Endodermal cell (in vitro differentiated cells): ENCODE data around the gene C5orf15. TPM values are rescaled to one million over a fixed set of nuclear protein-coding genes. Genes with fewer than 3 reads are reported as not detected.
"Not testable (repeated sequence)": the region's sequence is repeated elsewhere in the genome, so short reads cannot be mapped to it uniquely, and the experiment has no call there.

Source experiments
- DNase-seq: peaks from one replicate; pipeline ENCODE4 v3.0.0-alpha.2; 2017
- H3K27ac ChIP-seq: 2 replicates; pipeline ENCODE4 v1.5.1; 2013; ENCODE audit warnings: mild to moderate bottlenecking, low read depth, low read length, moderate library complexity
- H3K27me3 ChIP-seq: 2 replicates; pipeline ENCODE4 v1.6.1; 2013; ENCODE audit warnings: mild to moderate bottlenecking, low read length, moderate library complexity; ENCODE audit not compliant: insufficient read depth, control insufficient read depth, poor library complexity, severe bottlenecking
- H3K36me3 ChIP-seq: 2 replicates; pipeline ENCODE4 v1.7.0; 2013; ENCODE audit warnings: mild to moderate bottlenecking, low read length, moderate library complexity; ENCODE audit not compliant: control insufficient read depth, insufficient read depth
- H3K4me1 ChIP-seq: one replicate; pipeline ENCODE4 v1.7.0; 2013; ENCODE audit warnings: low read length; ENCODE audit not compliant: control insufficient read depth, insufficient read depth
- H3K4me3 ChIP-seq: 2 replicates; pipeline ENCODE4 v1.5.1; 2013; ENCODE audit warnings: mild to moderate bottlenecking, low read length, moderate library complexity
- H3K9ac ChIP-seq: 2 replicates; pipeline ENCODE4 v1.6.1; 2013; ENCODE audit warnings: mild to moderate bottlenecking, low read length, moderate library complexity; ENCODE audit not compliant: poor library complexity, severe bottlenecking; ENCODE audit errors: extremely low read depth
- H3K9me3 ChIP-seq: 2 replicates; pipeline ENCODE4 v1.6.1; 2013; ENCODE audit warnings: mild to moderate bottlenecking, low read length, moderate library complexity; ENCODE audit not compliant: control insufficient read depth
- H3K27ac Mint-ChIP-seq: 2 replicates; pipeline ENCODE4 v1.8.0; 2020; ENCODE audit warnings: mixed read lengths
- H3K27me3 Mint-ChIP-seq: 2 replicates; pipeline ENCODE4 v1.8.0; 2021; ENCODE audit warnings: mild to moderate bottlenecking, mixed read lengths; ENCODE audit not compliant: insufficient read depth
- H3K36me3 Mint-ChIP-seq: 2 replicates; pipeline ENCODE4 v1.8.0; 2020; ENCODE audit warnings: low read depth, mixed read lengths
- H3K4me1 Mint-ChIP-seq: 2 replicates; pipeline ENCODE4 v1.8.0; 2020; ENCODE audit warnings: mixed read lengths
- H3K4me3 Mint-ChIP-seq: 2 replicates; pipeline ENCODE4 v1.8.0; 2020; ENCODE audit warnings: mild to moderate bottlenecking, moderate library complexity, mixed read lengths
- H3K9me3 Mint-ChIP-seq: 2 replicates; pipeline ENCODE4 v1.8.0; 2020; ENCODE audit warnings: mild to moderate bottlenecking, mixed read lengths
- CTCF ChIP-seq: fragments of 200-600 bp; sonication (generic); conservative IDR thresholded peaks from 2 replicates; pipeline ENCODE4 v1.5.0; 2021; ENCODE audit warnings: antibody characterized with exemption, mild to moderate bottlenecking
- WGBS, 2 experiments: methylation state at CpG; one replicate each; pipeline versions ENCODE4 v1.1.5 to v1.1.7; 2013; ENCODE audit warnings: missing lambda C conversion rate in 2 of 2, mixed read lengths in 1 of 2; ENCODE audit not compliant: insufficient coverage in 1 of 2, insufficient read length in 1 of 2; 5-methylcytosine and 5-hydroxymethylcytosine counted together
- total RNA-seq, 2 donors: library from RNA; stranded (reverse); fragmentation: NEBNext Ultra II Directional in 1 of 2; extraction: Animal tissue kit (Norgen Biotek cat#: 25700) in 1 of 2; gene quantifications; 2 replicates in 1 of 2; 3 replicates in 1 of 2; pipeline ENCODE4 v1.2.1, GENCODE V29; 2021

C5orf15 gene
- total RNA-seq, 2 donors from 2014 or later: 37.6 to 37.7 TPM

GRCh38 chr5:133977858-133978257 is 9.4 kb upstream of the C5orf15 start:
- H3K27me3 Mint-ChIP-seq: no peaks in the 10 kb centered on the region
- Histone ChIP-seq H3K4me3 (no peak overlapping the region), H3K9me3 (no peaks in the 10 kb centered on the region), H3K27me3 (no peaks in the 10 kb centered on the region), H3K9ac (no peak overlapping the region), H3K4me1 (no peaks in the 10 kb centered on the region), H3K36me3 (peaks cover 74% of the 10 kb centered on the region), H3K27ac (no peak overlapping the region)
- H3K4me1 Mint-ChIP-seq: no peaks in the 10 kb centered on the region
- H3K27ac Mint-ChIP-seq: peak overlapping the region; percentile 79
- H3K9me3 Mint-ChIP-seq: no peaks in the 10 kb centered on the region
- H3K36me3 Mint-ChIP-seq: peaks cover 59% of the 10 kb centered on the region
- TF ChIP-seq CTCF: no peak
- H3K4me3 Mint-ChIP-seq: no peak overlapping the region
- WGBS, 2 experiments: 91 to 100% methylated on average over 1 of the region's 1 CpG
- DNase-seq: no peak

- Mint-ChIP-seq H3K36me3 (peaks cover 60% of the 10 kb centered on the region), H3K4me3 (no peak overlapping the region), H3K27me3 (no peaks in the 10 kb centered on the region), H3K4me1 (no peaks in the 10 kb centered on the region), H3K9me3 (no peaks in the 10 kb centered on the region), H3K27ac (peak overlapping the region; percentile 64)
- no peaks in the 10 kb centered on the region for H3K27me3 ChIP-seq
- no peaks in the 10 kb centered on the region for H3K4me1 ChIP-seq
- 89 to 100% methylated on average over 3 to 5 of the region's 5 CpGs for WGBS, 2 experiments
- no peak for DNase-seq
- H3K27ac ChIP-seq: no peak overlapping the region
- no peak overlapping the region for H3K4me3 ChIP-seq
- no peak overlapping the region for H3K9ac ChIP-seq
- TF ChIP-seq CTCF: no peak
- H3K9me3 ChIP-seq: no peaks in the 10 kb centered on the region
- peaks cover 79% of the 10 kb centered on the region for H3K36me3 ChIP-seq
Observed at GRCh38 chr5:133977161-133977787, 8.8 kb upstream of the C5orf15 start.

- not testable (repeated sequence) for H3K27ac ChIP-seq, H3K4me1 Mint-ChIP-seq, H3K4me3 Mint-ChIP-seq, H3K27me3 Mint-ChIP-seq, H3K4me1 ChIP-seq, H3K27me3 ChIP-seq, DNase-seq, H3K9me3 ChIP-seq, H3K4me3 ChIP-seq, H3K9me3 Mint-ChIP-seq, H3K9ac ChIP-seq
- H3K36me3 ChIP-seq: peaks cover 79% of the 10 kb centered on the region
- Mint-ChIP-seq H3K27ac (peak overlapping the region; percentile 21), H3K36me3 (peaks cover 57% of the 10 kb centered on the region)
- WGBS, 2 experiments: 92 to 94% methylated on average over 15 to 16 of the region's 16 CpGs
Observed at GRCh38 chr5:133975546-133975945, 7.1 kb upstream of the C5orf15 start.

GRCh38 chr5:133974142-133974541 is 5.7 kb upstream of the C5orf15 start:
- Histone ChIP-seq H3K27me3 (no peaks in the 10 kb centered on the region), H3K4me1 (no peaks in the 10 kb centered on the region), H3K4me3 (no peak overlapping the region), H3K9ac (no peak overlapping the region), H3K27ac (no peak overlapping the region), H3K36me3 (peaks cover 71% of the 10 kb centered on the region), H3K9me3 (no peaks in the 10 kb centered on the region)
- H3K4me1 Mint-ChIP-seq: peaks cover 6% of the 10 kb centered on the region
- H3K9me3 Mint-ChIP-seq: no peaks in the 10 kb centered on the region
- DNase-seq: no peak
- no peaks in the 10 kb centered on the region for H3K27me3 Mint-ChIP-seq
- no peak for TF ChIP-seq CTCF
- H3K27ac Mint-ChIP-seq: no peak overlapping the region
- no peak overlapping the region for H3K4me3 Mint-ChIP-seq
- WGBS, 2 experiments: 96 to 100% methylated on average over 4 to 6 of the region's 6 CpGs
- H3K36me3 Mint-ChIP-seq: peaks cover 48% of the 10 kb centered on the region
